Measurements from ENCODE around the gene FOXI1.

Gene FOXI1

GRCh38 chr5:170109059-170110031, 3.6 kb downstream of the FOXI1 start:
- Mint-ChIP-seq H3K9me3 (no peaks in the 10 kb centered on the region), H3K4me1 (no peaks in the 10 kb centered on the region), H3K27ac (no peak overlapping the region), H3K36me3 (no peaks in the 10 kb centered on the region), H3K4me3 (no peak overlapping the region)
- DNase-seq (ENCODE audit: low spot score in 2 of 2) = no peak
- ATAC-seq = no peak

GRCh38 chr5:170110403-170111087, 4.8 kb downstream of the FOXI1 start:
- ATAC-seq (no peak), DNase-seq (ENCODE audit: low spot score in 2 of 2) (no peak)
- no peaks in the 10 kb centered on the region for H3K9me3 Mint-ChIP-seq
- H3K36me3 Mint-ChIP-seq = no peaks in the 10 kb centered on the region
- H3K4me1 Mint-ChIP-seq = no peaks in the 10 kb centered on the region
- no peak overlapping the region for H3K27ac Mint-ChIP-seq
- no peak overlapping the region for H3K4me3 Mint-ChIP-seq

DNA sequence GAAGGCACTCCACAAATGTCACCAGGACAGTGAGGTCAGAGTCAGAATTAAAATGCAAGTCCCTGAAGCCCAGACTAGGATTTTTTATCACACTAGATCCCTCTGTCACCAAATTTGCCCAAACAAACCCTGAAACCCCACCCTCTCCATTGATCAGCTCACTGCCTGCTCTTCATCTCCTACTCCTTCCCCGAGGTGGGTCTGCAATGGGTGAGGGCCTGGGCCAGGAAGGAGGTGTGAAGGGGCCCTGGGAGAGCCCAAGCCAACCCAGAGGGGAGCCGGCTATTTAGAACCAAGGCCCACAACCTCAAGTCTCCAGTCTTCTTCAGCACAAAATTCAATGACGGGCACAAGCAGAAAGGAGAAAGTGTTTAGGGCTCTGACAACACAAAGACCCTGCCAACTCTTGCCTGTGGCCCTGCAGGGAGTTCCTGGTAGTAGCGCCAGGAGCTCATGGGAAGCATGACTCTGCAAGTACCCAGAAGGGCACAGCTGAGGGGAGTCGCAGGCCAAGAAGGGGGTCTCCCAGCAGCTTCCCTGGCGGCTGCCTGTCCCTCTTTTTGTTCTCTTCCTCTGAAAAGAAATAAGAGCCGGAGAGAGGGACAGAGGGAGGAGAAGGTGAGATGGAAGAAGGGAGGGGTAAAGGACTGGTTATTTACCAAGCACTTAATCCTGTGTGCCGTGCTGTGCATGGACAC, 5.5 kb downstream of the FOXI1 start:
- Mint-ChIP-seq H3K36me3 (no peaks in the 10 kb centered on the region), H3K4me3 (no peak overlapping the region), H3K9me3 (no peaks in the 10 kb centered on the region), H3K4me1 (no peaks in the 10 kb centered on the region), H3K27ac (no peak overlapping the region)
- no peak for ATAC-seq
- DNase-seq (ENCODE audit: low spot score in 2 of 2) = no peak

DNA sequence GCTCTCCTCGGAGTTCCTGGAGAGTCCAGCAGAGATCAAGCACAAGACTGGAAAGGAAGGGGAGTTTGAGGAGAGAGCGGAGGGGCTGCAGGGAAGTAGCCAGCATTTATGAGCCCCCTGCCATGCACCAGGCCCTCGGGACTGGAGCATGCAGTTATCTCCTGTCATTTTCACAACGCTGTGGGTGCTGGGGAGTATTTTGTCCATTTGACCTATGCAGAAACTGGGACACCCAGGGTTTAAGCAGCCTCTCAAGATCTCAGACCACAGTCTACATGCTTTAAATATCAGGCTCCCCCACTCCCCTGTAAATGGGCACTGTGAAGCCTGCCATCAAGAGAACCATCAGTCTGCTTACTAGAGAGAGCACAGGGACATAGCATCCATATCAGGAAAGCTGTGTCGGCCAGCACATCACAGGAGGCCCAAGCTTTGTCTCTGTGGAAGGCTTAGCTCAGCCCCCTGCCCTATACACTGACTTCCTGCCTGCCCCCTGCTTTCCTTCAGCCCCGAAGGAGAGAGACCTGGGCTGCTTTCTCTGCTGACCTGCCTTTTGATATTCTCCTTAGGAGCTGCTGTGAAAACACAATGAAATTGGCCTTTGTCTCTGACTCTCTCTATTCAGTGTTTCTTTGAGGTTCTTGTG, 7.3 kb downstream of the FOXI1 start:
- no peaks in the 10 kb centered on the region for H3K4me1 Mint-ChIP-seq
- DNase-seq (ENCODE audit: low spot score in 2 of 2) = no peak
- H3K4me3 Mint-ChIP-seq = no peak overlapping the region
- H3K9me3 Mint-ChIP-seq = no peaks in the 10 kb centered on the region
- H3K36me3 Mint-ChIP-seq = no peaks in the 10 kb centered on the region
- H3K27ac Mint-ChIP-seq = no peak overlapping the region
- no peak for ATAC-seq

- no peak overlapping the region for H3K4me3 Mint-ChIP-seq
- H3K27ac Mint-ChIP-seq = no peak overlapping the region
- H3K36me3 Mint-ChIP-seq = no peaks in the 10 kb centered on the region
Observed at GRCh38 chr5:170113522-170113900, 7.8 kb downstream of the FOXI1 start.

DNA sequence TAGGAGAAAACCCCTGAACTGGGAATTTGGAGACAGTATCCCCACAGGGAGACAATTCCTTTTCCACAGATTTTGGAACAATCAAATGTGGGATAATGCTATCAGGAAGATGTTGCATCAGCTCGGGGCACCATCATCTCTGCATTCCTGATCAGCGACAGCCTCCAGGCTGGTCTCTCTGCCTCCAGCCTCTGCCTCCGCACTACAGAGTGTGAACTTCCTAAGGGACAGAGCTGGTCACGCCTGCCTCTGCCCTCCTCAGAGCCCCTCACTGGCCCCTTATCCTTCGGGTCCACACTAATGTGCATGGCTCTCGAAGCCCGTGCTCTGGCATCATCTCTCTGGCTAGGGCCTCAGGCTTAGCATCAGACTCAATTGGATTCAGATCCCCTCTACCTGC, 8.6 kb downstream of the FOXI1 start:
- DNase-seq (ENCODE audit: low spot score in 2 of 2) (no peak), ATAC-seq (no peak)
- no peaks in the 10 kb centered on the region for H3K9me3 Mint-ChIP-seq
- no peaks in the 10 kb centered on the region for H3K36me3 Mint-ChIP-seq
- no peaks in the 10 kb centered on the region for H3K4me1 Mint-ChIP-seq
- H3K4me3 Mint-ChIP-seq = no peak overlapping the region
- H3K27ac Mint-ChIP-seq = no peak overlapping the region

More at GRCh38 chr5:170113522-170113900, 7.8 kb downstream of the FOXI1 start:
- DNase-seq (ENCODE audit: low spot score in 2 of 2) = no peak
- ATAC-seq = no peak
- no peaks in the 10 kb centered on the region for H3K9me3 Mint-ChIP-seq
- no peaks in the 10 kb centered on the region for H3K4me1 Mint-ChIP-seq

DNA sequence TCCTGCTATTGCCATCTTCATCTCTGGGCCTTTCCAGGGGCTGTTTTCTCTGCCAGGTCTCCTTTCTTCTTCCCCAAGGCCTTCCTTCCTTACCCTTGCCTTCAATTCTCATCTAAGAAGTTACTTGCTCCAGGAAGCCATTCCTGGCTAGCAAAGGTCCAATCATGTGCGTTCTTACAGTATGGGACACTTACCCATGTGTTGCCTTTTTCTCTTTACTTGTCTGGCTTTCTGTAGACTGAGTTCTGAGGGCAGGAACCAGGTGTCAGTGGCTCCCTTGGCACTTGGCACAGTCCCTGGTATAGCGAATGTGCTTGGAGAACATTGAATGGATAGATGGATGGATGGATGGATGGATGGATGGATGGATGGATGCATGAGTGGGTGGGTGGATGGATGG, 10.2 kb downstream of the FOXI1 start:
- Mint-ChIP-seq H3K4me1 (no peaks in the 10 kb centered on the region), H3K27ac (no peak overlapping the region), H3K4me3 (no peak overlapping the region), H3K9me3 (no peaks in the 10 kb centered on the region), H3K36me3 (no peaks in the 10 kb centered on the region)
- ATAC-seq (no peak), DNase-seq (ENCODE audit: low spot score in 2 of 2) (no peak)

GRCh38 chr5:170117736-170118135, 12.0 kb downstream of the FOXI1 start:
- no peak for DNase-seq (ENCODE audit: low spot score in 2 of 2)
- H3K4me3 Mint-ChIP-seq = no peak overlapping the region
- H3K36me3 Mint-ChIP-seq = no peaks in the 10 kb centered on the region
- no peak overlapping the region for H3K27ac Mint-ChIP-seq
- no peaks in the 10 kb centered on the region for H3K9me3 Mint-ChIP-seq
- no peaks in the 10 kb centered on the region for H3K4me1 Mint-ChIP-seq
- no peak for ATAC-seq

- Mint-ChIP-seq H3K27ac (no peak overlapping the region), H3K4me1 (no peaks in the 10 kb centered on the region), H3K36me3 (no peaks in the 10 kb centered on the region), H3K9me3 (no peaks in the 10 kb centered on the region), H3K4me3 (no peak overlapping the region)
- ATAC-seq = no peak
- DNase-seq (ENCODE audit: low spot score in 2 of 2) = no peak
Observed at GRCh38 chr5:170120576-170120975, 14.9 kb downstream of the FOXI1 start.

DNA sequence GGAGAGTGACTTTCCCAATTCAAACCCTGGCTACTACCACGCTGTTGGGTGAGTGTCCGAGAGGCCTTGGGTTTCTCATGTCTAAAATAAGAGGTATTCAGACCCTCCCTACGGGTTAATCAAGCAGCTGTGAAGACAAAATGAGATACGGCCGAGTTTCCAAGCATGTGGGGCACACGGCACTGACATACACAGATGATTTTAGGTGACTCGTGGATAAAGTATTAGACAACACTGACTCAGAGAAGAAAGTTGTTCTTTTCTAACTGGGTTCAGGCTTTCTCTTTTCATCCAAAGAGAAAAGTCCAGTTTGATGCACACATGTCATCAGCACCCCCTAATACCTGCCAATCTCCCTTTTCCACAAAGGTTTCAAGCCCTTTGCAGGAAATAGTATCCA, 15.6 kb downstream of the FOXI1 start:
- DNase-seq (ENCODE audit: low spot score in 2 of 2) = no peak
- H3K27ac Mint-ChIP-seq = no peak overlapping the region
- no peak for ATAC-seq
- H3K4me1 Mint-ChIP-seq = no peaks in the 10 kb centered on the region
- H3K36me3 Mint-ChIP-seq = no peaks in the 10 kb centered on the region
- no peak overlapping the region for H3K4me3 Mint-ChIP-seq
- no peaks in the 10 kb centered on the region for H3K9me3 Mint-ChIP-seq

DNA sequence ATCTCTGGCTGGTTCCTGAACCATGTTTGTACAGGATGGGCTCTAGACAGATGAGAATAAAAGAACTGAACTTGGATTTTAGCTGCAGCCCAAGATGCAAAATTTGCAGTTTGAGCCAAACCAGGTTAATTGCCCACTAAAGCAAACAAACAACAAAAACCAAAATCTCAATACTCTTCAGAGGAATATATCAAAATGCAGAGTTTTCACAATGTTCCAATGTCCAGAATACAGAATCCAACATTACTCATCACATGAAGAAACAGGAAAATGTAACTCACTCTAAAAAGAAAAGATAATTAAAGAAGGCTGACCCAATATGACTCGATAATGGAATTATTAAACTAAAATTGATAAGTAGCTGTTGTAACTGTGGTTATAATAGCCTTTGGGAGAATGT, 20.4 kb downstream of the FOXI1 start:
- Mint-ChIP-seq H3K4me3 (no peak overlapping the region), H3K4me1 (no peaks in the 10 kb centered on the region), H3K36me3 (no peaks in the 10 kb centered on the region), H3K27ac (no peak overlapping the region), H3K9me3 (no peaks in the 10 kb centered on the region)
- DNase-seq (ENCODE audit: low spot score in 2 of 2) (no peak), ATAC-seq (no peak)

DNA sequence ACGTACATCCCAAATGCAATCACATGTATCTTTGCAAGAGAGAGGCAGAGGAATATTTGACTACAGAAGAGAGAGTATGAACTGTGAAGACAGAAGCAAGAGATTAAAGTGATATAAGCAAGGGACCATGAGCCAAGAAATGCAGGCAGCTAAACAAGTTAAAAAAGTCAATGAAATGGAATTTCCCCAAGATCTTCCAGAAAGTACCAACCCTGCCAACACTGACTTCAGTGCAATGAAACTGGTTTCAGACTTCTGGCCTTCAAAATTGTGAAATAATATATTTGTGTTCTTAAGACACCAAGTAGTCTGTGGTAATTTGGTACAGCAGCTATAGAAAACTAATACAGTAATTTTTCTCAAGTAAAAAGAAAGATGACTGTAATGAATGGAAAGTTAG, 20.9 kb downstream of the FOXI1 start:
- H3K4me3 Mint-ChIP-seq = no peak overlapping the region
- DNase-seq (ENCODE audit: low spot score in 2 of 2) (no peak), ATAC-seq (no peak)
- H3K9me3 Mint-ChIP-seq = no peaks in the 10 kb centered on the region
- no peaks in the 10 kb centered on the region for H3K36me3 Mint-ChIP-seq
- no peaks in the 10 kb centered on the region for H3K4me1 Mint-ChIP-seq
- H3K27ac Mint-ChIP-seq = no peak overlapping the region

DNA sequence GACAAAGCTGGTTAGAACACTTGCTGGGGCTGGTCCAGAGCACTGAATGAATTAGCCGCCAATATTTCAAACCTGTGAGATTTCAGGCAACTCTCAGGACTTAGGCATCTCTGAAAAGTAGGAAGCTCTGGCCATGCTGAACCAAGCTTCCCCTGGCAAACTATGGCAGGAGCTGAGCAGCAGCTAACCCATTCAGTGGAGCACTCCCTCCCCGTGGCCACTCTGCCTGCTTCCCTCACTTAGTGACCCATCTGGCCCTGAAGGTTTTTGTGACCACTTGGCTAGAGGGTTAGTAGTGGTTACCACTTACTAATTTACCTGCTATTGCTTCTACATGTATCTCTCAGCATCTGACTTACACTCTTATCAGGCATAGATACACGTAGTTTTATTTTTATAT, 25.5 kb downstream of the FOXI1 start:
- no peaks in the 10 kb centered on the region for H3K36me3 Mint-ChIP-seq
- no peak overlapping the region for H3K27ac Mint-ChIP-seq
- DNase-seq (ENCODE audit: low spot score in 2 of 2) = no peak
- H3K4me1 Mint-ChIP-seq = no peaks in the 10 kb centered on the region
- no peak for ATAC-seq
- H3K9me3 Mint-ChIP-seq = no peaks in the 10 kb centered on the region
- no peak overlapping the region for H3K4me3 Mint-ChIP-seq

DNA sequence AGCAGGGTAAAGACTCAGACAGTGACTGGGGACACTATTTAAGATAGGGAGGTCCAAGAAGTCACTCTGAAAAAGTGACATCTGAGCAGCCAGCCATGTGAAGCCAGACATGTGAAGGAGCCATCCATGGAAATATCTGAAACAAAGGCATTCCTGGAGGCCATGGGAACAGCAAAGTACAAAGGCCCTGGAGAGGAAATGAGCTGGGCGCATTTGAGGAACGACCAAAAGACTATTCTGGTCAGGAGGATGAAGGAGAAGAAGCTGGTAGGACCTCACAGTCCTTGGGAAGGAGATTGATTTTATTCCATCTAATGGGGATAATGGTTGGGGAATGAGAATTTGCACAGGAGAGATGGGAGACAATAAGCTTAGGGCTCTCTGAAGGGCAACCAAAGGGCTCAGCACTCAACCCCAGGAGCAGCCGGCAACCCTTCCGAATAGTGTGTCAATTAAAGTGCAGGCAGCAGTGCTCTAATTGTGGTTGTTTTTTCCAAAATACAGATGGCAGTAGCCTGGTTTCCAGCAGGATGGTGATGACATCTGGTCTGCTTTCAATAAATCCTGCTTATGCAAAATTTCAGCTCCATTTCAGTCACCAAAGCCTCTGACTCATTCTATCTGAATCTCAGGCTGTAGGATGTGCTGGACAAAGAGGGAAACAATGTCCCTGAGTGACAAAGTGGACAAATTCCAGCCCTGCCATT, 26.7 kb downstream of the FOXI1 start:
- Mint-ChIP-seq H3K4me3 (no peak overlapping the region), H3K27ac (no peak overlapping the region), H3K9me3 (no peaks in the 10 kb centered on the region), H3K4me1 (no peaks in the 10 kb centered on the region), H3K36me3 (no peaks in the 10 kb centered on the region)
- ATAC-seq (no peak), DNase-seq (ENCODE audit: low spot score in 2 of 2) (no peak)

- no peak overlapping the region for H3K27ac Mint-ChIP-seq
- H3K4me3 Mint-ChIP-seq = no peak overlapping the region
- ATAC-seq (no peak), DNase-seq (ENCODE audit: low spot score in 2 of 2) (peak in 1 of 2 donors; percentile 18)
- no peaks in the 10 kb centered on the region for H3K4me1 Mint-ChIP-seq
- H3K36me3 Mint-ChIP-seq = no peaks in the 10 kb centered on the region
- no peaks in the 10 kb centered on the region for H3K9me3 Mint-ChIP-seq
Observed at GRCh38 chr5:170132976-170133448, 27.3 kb downstream of the FOXI1 start.
